ENCODE measurements around the gene LMX1B. TPM values are rescaled to one million over a fixed set of nuclear protein-coding genes. Genes with fewer than 3 reads are reported as not detected.

LMX1B gene
- total and polyA plus RNA-seq, 3 donors from 2014 or later, result 2.8 to 7.6 (median 7.6) TPM

- no peak overlapping the region for H3K4me3 ChIP-seq
- no peak for DNase-seq
- H3K27me3 ChIP-seq, result no peaks in the 10 kb centered on the region
- H3K4me1 ChIP-seq, result peaks cover 3% of the 10 kb centered on the region
- WGBS, 2 donors, result 71 to 83% methylated on average over 9 to 17 of the region's 17 CpGs
- no peak for TF ChIP-seq POLR2A (IDR thresholded peaks at IDR 0.05)
- TF ChIP-seq CTCF (IDR thresholded peaks at IDR 0.05), result no peak
- H3K36me3 ChIP-seq (ENCODE audit: low read depth, missing control alignments), result no peaks in the 10 kb centered on the region
- intact Hi-C loops (cut with DNase I; ENCODE audit: low total_unique reads), result no loop called here
- no peak overlapping the region for H3K27ac ChIP-seq
- no peaks in the 10 kb centered on the region for H3K9me3 ChIP-seq
Measured at GRCh38 chr9:126633881-126634558, 20.3 kb downstream of the LMX1B start.

- Histone ChIP-seq H3K36me3 (ENCODE audit: low read depth, missing control alignments) (no peaks in the 10 kb centered on the region), H3K9me3 (no peaks in the 10 kb centered on the region), H3K4me1 (peaks cover 3% of the 10 kb centered on the region), H3K27ac (no peak overlapping the region), H3K4me3 (no peak overlapping the region), H3K27me3 (no peaks in the 10 kb centered on the region)
- DNase-seq, result no peak
- 85 to 89% methylated on average over 8 of the region's 8 CpGs for WGBS, 2 donors
- intact Hi-C loops (cut with DNase I; ENCODE audit: low total_unique reads), result no loop called here
- TF ChIP-seq CTCF (IDR thresholded peaks at IDR 0.05) (no peak), POLR2A (IDR thresholded peaks at IDR 0.05) (no peak)
Measured at GRCh38 chr9:126635061-126635460, 21.3 kb downstream of the LMX1B start.

- Histone ChIP-seq H3K4me1 (peaks cover 3% of the 10 kb centered on the region), H3K9me3 (no peaks in the 10 kb centered on the region), H3K27ac (no peak overlapping the region), H3K36me3 (ENCODE audit: low read depth, missing control alignments) (no peaks in the 10 kb centered on the region), H3K27me3 (no peaks in the 10 kb centered on the region), H3K4me3 (no peak overlapping the region)
- 85 to 86% methylated on average over 3 of the region's 3 CpGs for WGBS, 2 donors
- intact Hi-C loops (cut with DNase I; ENCODE audit: low total_unique reads), result no loop called here
- no peak for DNase-seq
- TF ChIP-seq CTCF (IDR thresholded peaks at IDR 0.05), result no peak
- TF ChIP-seq POLR2A (IDR thresholded peaks at IDR 0.05), result no peak
Measured at GRCh38 chr9:126635661-126636439, 22.1 kb downstream of the LMX1B start.

GRCh38 chr9:126636983-126637798 lies 23.5 kb downstream of the LMX1B start:
- H3K4me3 ChIP-seq, result no peak overlapping the region
- no peaks in the 10 kb centered on the region for H3K9me3 ChIP-seq
- no peak for TF ChIP-seq CTCF (IDR thresholded peaks at IDR 0.05)
- no peak for TF ChIP-seq POLR2A (IDR thresholded peaks at IDR 0.05)
- intact Hi-C loops (cut with DNase I; ENCODE audit: low total_unique reads), result no loop called here
- DNase-seq, result no peak
- WGBS, 2 donors, result 74% methylated on average over 16 of the region's 17 CpGs; no CpG with 5 or more reads in 1 of the 2 donors
- H3K27ac ChIP-seq, result no peak overlapping the region
- H3K27me3 ChIP-seq, result no peaks in the 10 kb centered on the region
- H3K4me1 ChIP-seq, result peaks cover 3% of the 10 kb centered on the region
- H3K36me3 ChIP-seq (ENCODE audit: low read depth, missing control alignments), result no peaks in the 10 kb centered on the region
